OCI-LY3 (cell line): ENCODE results near the gene PVALB.

Source experiments
- CTCF ChIP-seq: fragments of 200-600, 300-600 bp; sonication (generic); IDR thresholded peaks from 2 replicates; pipeline ENCODE4 v1.5.1; 2014; ENCODE audit warnings: antibody characterized with exemption, low read length, low read depth
- EZH2phosphoT487 ChIP-seq: fragments of 200-600 bp; shearing (Covaris generic); IDR thresholded peaks from 2 replicates; pipeline ENCODE4 v1.6.1; 2018; ENCODE audit warnings: antibody characterized with exemption, mixed run types, low read depth

DNA sequence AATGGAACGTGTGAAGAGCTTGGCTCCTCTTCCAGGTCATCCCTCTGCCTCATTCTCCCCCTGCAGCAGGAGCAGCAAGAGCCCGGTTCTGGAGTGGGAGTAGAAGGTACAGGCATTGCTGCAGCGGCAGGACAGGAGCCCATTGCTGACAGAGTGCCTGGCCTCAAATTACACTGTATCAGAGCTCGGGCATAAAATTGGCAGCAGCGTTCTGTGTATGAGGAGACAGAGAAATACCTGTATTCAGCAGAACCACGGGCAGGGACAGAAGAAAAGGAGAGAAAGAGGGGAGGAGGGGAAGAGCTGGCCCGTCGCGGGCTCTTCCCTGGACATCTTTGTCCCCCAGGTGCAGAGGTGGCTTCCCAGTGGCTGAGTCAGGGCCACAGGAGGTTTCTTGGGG, 41.3 kb upstream of the PVALB start:
- TF ChIP-seq CTCF (no peak), EZH2phosphoT487 (no peak)
